ENCODE measurements around the gene PACSIN2. TPM values are rescaled to one million over a fixed set of nuclear protein-coding genes. Genes with fewer than 3 reads are reported as not detected.

PACSIN2 gene
- polyA plus RNA-seq, 2 of the 4 experiments (the other 2 are of a cell fraction) = 60.3 to 94.0 TPM

DNA sequence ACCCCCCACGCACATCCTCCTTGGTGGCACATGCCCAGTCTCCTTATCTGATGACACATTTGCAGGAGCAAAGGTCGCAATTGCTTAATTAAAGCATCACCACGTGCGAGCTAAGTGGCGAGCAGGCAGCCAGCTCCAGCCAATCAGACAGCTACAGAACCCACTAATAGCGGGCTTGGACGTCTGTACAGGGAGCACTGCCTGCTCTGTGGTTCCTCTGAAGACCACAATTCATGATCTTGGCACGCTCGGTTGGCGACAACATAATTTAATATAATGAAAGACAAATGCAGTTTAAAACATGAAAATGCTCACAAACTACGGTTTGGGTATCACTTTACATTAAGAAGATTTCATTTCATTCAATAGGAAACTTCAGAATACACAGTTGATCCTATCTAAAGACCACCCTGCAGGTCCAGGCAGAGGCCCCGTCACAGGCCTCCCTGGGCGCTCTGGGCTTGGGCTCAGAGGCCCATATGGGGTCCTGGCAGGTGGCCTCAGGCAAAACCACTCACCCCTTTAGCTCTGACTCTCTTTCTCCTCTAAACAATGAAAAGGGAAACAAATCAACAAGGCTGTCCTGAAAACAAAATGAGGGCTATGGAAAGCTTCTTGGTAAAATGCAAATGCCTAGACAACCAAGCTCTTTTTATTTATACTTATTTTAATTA is 10.4 kb downstream of the PACSIN2 start:
- ChIA-PET POLR2A (interaction anchor here (0.9 to 1.5 kb wide), 3 partner anchors 9 to 11 kb away, joined by 3 to 5 read pairs (median 5); partner anchors contain the start of gene PACSIN2), CTCF (interaction anchor here (0.6 to 2.5 kb wide), 4 partner anchors 15 to 36 kb away, joined by 3 to 10 read pairs (median 4); no protein-coding TSS in a partner anchor)
- peak in 1 of 2 experiments; percentile 35 for DNase-seq (ENCODE audit: low read depth in 1 of 2, low spot score in 1 of 2)
- H3K4me2 ChIP-seq = peak overlapping the region; percentile 85
- H3K27ac ChIP-seq = peak overlapping the region; percentile 95 to 99
- H3K9me3 ChIP-seq = no peaks in the 10 kb centered on the region
- ATAC-seq = peak in 1 of 2 experiments; percentile 9; a peak in 2 of 6 replicates
- no peak overlapping the region for H3K4me3 ChIP-seq
- FAIRE-seq = no peak
- H3K4me1 ChIP-seq = peaks cover 100% of the 10 kb centered on the region
- 55% methylated on average over 12 of the region's 13 CpGs for WGBS (ENCODE audit: missing lambda C conversion rate)
- no peak for TF ChIP-seq ZSCAN20 (CRISPR knock-in tag; IDR thresholded peaks at IDR 0.05)
- TF ChIP-seq, protein P1, sequence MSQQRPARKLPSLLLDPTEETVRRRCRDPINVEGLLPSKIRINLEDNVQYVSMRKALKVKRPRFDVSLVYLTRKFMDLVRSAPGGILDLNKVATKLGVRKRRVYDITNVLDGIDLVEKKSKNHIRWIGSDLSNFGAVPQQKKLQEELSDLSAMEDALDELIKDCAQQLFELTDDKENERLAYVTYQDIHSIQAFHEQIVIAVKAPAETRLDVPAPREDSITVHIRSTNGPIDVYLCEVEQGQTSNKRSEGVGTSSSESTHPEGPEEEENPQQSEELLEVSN (IDR thresholded peaks at IDR 0.05; ENCODE audit: borderline replicate concordance, low read depth) = 0 out of 2 replicates have a peak, but pooled peaks have one; percentile 28
- TF ChIP-seq ZC3H11A (IDR thresholded peaks at IDR 0.05) = no peak
- no peak for TF ChIP-seq ZFP36 (IDR thresholded peaks at IDR 0.05; ENCODE audit: borderline replicate concordance, partially characterized antibody)
- no peak for TF ChIP-seq KDM1A (IDR thresholded peaks at IDR 0.05; ENCODE audit: low read depth)
- no peak for TF ChIP-seq CHD2 (IDR thresholded peaks at IDR 0.05; ENCODE audit: low read length, partially characterized antibody)
- TF ChIP-seq HOXB5 (CRISPR knock-in tag; IDR thresholded peaks at IDR 0.05) = no peak
- no peak for TF ChIP-seq EHF (CRISPR knock-in tag; IDR thresholded peaks at IDR 0.05)
- TF ChIP-seq RARB (CRISPR knock-in tag; IDR thresholded peaks at IDR 0.05) = no peak
- no peak for TF ChIP-seq RAD21 (conservative IDR thresholded peaks at IDR 0.05 in 1 of 2, IDR thresholded peaks at IDR 0.05 in 1 of 2)
- TF ChIP-seq, protein P2, sequence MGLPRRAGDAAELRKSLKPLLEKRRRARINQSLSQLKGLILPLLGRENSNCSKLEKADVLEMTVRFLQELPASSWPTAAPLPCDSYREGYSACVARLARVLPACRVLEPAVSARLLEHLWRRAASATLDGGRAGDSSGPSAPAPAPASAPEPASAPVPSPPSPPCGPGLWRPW (IDR thresholded peaks at IDR 0.05) = no peak
- TF ChIP-seq, protein P3, sequence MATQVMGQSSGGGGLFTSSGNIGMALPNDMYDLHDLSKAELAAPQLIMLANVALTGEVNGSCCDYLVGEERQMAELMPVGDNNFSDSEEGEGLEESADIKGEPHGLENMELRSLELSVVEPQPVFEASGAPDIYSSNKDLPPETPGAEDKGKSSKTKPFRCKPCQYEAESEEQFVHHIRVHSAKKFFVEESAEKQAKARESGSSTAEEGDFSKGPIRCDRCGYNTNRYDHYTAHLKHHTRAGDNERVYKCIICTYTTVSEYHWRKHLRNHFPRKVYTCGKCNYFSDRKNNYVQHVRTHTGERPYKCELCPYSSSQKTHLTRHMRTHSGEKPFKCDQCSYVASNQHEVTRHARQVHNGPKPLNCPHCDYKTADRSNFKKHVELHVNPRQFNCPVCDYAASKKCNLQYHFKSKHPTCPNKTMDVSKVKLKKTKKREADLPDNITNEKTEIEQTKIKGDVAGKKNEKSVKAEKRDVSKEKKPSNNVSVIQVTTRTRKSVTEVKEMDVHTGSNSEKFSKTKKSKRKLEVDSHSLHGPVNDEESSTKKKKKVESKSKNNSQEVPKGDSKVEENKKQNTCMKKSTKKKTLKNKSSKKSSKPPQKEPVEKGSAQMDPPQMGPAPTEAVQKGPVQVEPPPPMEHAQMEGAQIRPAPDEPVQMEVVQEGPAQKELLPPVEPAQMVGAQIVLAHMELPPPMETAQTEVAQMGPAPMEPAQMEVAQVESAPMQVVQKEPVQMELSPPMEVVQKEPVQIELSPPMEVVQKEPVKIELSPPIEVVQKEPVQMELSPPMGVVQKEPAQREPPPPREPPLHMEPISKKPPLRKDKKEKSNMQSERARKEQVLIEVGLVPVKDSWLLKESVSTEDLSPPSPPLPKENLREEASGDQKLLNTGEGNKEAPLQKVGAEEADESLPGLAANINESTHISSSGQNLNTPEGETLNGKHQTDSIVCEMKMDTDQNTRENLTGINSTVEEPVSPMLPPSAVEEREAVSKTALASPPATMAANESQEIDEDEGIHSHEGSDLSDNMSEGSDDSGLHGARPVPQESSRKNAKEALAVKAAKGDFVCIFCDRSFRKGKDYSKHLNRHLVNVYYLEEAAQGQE (IDR thresholded peaks at IDR 0.05) = no peak
- TF ChIP-seq FOSL2 (IDR thresholded peaks at IDR 0.05) = no peak
- TF ChIP-seq FOSL2 (CRISPR knock-in tag; IDR thresholded peaks at IDR 0.05) = 0 out of 2 replicates have a peak, but pooled peaks have one; percentile 5
- no peak for TF ChIP-seq EHMT2 (IDR thresholded peaks at IDR 0.05; ENCODE audit: low read depth)
- TF ChIP-seq NPAS2 (CRISPR knock-in tag; IDR thresholded peaks at IDR 0.05; ENCODE audit: borderline replicate concordance) = no peak
- TF ChIP-seq JUNB (IDR thresholded peaks at IDR 0.05) = no peak
- TF ChIP-seq CEBPB (IDR thresholded peaks at IDR 0.05) = peak in 1 of 2 experiments; percentile 61; a peak in 2 of 4 replicates
- TF ChIP-seq, protein P4, sequence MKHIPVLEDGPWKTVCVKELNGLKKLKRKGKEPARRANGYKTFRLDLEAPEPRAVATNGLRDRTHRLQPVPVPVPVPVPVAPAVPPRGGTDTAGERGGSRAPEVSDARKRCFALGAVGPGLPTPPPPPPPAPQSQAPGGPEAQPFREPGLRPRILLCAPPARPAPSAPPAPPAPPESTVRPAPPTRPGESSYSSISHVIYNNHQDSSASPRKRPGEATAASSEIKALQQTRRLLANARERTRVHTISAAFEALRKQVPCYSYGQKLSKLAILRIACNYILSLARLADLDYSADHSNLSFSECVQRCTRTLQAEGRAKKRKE (CRISPR knock-in tag; IDR thresholded peaks at IDR 0.05; ENCODE audit: low read depth) = no peak
- TF ChIP-seq POLR2AphosphoS2 (conservative IDR thresholded peaks at IDR 0.05; ENCODE audit: low read length) = no peak
- no peak for TF ChIP-seq NR3C1 (IDR thresholded peaks at IDR 0.05)
- no peak for TF ChIP-seq EP300 (IDR thresholded peaks at IDR 0.05)
- TF ChIP-seq SMC3 (IDR thresholded peaks at IDR 0.05) = no peak
- TF ChIP-seq GATA3 (IDR thresholded peaks at IDR 0.05; ENCODE audit: borderline replicate concordance) = no peak; the same call in 1 of the 2 replicates
- peak; percentile 29; the same call in 1 of the 2 replicates for TF ChIP-seq BHLHE40 (IDR thresholded peaks at IDR 0.05; ENCODE audit: low read depth, low read length)
- TF ChIP-seq HDAC2 (IDR thresholded peaks at IDR 0.05) = no peak
- TF ChIP-seq CBX8 (IDR thresholded peaks at IDR 0.05) = no peak
- TF ChIP-seq TFCP2L1 (CRISPR knock-in tag; IDR thresholded peaks at IDR 0.05) = no peak
- no peak for TF ChIP-seq RFX5 (IDR thresholded peaks at IDR 0.05)
- TF ChIP-seq, protein P5, sequence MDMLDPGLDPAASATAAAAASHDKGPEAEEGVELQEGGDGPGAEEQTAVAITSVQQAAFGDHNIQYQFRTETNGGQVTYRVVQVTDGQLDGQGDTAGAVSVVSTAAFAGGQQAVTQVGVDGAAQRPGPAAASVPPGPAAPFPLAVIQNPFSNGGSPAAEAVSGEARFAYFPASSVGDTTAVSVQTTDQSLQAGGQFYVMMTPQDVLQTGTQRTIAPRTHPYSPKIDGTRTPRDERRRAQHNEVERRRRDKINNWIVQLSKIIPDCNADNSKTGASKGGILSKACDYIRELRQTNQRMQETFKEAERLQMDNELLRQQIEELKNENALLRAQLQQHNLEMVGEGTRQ (IDR thresholded peaks at IDR 0.05) = no peak
- no peak for TF ChIP-seq FOSB (CRISPR knock-in tag; IDR thresholded peaks at IDR 0.05)
- TF ChIP-seq HEYL (CRISPR knock-in tag; IDR thresholded peaks at IDR 0.05) = no peak
- TF ChIP-seq, protein P6, sequence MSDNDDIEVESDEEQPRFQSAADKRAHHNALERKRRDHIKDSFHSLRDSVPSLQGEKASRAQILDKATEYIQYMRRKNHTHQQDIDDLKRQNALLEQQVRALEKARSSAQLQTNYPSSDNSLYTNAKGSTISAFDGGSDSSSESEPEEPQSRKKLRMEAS (IDR thresholded peaks at IDR 0.05) = peak; percentile 70
- TF ChIP-seq MAFK (IDR thresholded peaks at IDR 0.05; ENCODE audit: partially characterized antibody) = no peak
- TF ChIP-seq, protein P7, sequence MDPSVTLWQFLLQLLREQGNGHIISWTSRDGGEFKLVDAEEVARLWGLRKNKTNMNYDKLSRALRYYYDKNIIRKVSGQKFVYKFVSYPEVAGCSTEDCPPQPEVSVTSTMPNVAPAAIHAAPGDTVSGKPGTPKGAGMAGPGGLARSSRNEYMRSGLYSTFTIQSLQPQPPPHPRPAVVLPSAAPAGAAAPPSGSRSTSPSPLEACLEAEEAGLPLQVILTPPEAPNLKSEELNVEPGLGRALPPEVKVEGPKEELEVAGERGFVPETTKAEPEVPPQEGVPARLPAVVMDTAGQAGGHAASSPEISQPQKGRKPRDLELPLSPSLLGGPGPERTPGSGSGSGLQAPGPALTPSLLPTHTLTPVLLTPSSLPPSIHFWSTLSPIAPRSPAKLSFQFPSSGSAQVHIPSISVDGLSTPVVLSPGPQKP (IDR thresholded peaks at IDR 0.05; ENCODE audit: low read depth, low read length) = no peak
- no peak for TF ChIP-seq ESRRA (IDR thresholded peaks at IDR 0.05; ENCODE audit: borderline replicate concordance, low read length)

All from A549 (cell line).